Nephron progenitor cell (in vitro differentiated cells): Measurements from ENCODE around the gene DNAJB6.

ENCODE experiments used
- DNase-seq: peaks from one replicate; pipeline ENCODE4 v3.0.0; 2021
- H3K27ac Mint-ChIP-seq: 2 replicates; pipeline ENCODE4 v1.8.0; 2021; ENCODE audit warnings: mild to moderate bottlenecking, moderate library complexity, mixed read lengths
- H3K27me3 Mint-ChIP-seq: 2 replicates; pipeline ENCODE4 v1.8.0; 2021; ENCODE audit warnings: mild to moderate bottlenecking, low read depth, mixed read lengths; ENCODE audit not compliant: poor library complexity
- H3K36me3 Mint-ChIP-seq: 2 replicates; pipeline ENCODE4 v1.8.0; 2021; ENCODE audit warnings: low read depth, mixed read lengths
- H3K4me1 Mint-ChIP-seq: 2 replicates; pipeline ENCODE4 v1.8.0; 2021; ENCODE audit warnings: mixed read lengths
- H3K4me3 Mint-ChIP-seq: 2 replicates; pipeline ENCODE4 v1.8.0; 2021; ENCODE audit warnings: mild to moderate bottlenecking, moderate library complexity, mixed read lengths
- H3K9me3 Mint-ChIP-seq: 2 replicates; pipeline ENCODE4 v1.8.0; 2021; ENCODE audit warnings: mild to moderate bottlenecking, moderate library complexity, mixed read lengths
- TF ChIP-seq, protein P1 (sequence below): fragments of 200-600 bp; sonication (generic); IDR thresholded peaks from 2 replicates; pipeline ENCODE4 v1.5.0; 2021; ENCODE audit warnings: antibody characterized with exemption

DNAJB6 gene

DNA sequence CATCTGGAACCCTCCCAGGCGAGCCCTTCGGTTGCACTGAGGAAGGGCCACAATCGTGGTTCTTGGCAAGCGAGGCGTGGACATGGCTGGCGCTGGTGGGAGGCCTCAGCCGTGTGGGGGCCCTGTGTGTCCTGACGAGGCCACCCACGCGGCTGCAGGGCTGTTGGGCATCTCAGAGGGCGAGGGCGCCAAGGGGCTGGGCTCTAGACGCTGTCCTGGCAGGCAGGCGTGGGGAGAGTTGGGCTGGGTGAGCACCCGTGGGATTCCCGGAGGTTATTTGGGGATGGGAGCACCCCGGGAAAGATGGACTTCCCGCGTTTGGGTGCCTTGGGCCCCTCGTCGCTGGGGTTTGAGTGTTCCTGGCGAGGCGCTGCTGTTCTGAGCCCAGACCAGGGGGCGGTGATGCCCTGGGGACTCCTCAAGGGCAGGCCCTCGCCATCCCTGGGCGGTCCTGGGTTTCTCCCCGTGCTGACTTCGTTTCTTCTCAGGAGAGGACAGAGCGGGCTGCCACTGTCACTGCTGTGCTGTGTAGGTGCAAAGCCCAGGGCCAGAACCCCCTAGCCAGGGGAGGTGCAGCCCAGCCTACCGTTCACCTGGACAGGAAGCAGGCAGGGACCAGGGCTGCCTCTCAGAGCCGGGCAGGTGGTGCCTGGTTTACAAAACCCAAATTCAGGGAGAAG is 87.2 kb downstream of the DNAJB6 start:
- H3K36me3 Mint-ChIP-seq = peaks cover 7% of the 10 kb centered on the region
- no peak for DNase-seq
- TF ChIP-seq, protein P1, sequence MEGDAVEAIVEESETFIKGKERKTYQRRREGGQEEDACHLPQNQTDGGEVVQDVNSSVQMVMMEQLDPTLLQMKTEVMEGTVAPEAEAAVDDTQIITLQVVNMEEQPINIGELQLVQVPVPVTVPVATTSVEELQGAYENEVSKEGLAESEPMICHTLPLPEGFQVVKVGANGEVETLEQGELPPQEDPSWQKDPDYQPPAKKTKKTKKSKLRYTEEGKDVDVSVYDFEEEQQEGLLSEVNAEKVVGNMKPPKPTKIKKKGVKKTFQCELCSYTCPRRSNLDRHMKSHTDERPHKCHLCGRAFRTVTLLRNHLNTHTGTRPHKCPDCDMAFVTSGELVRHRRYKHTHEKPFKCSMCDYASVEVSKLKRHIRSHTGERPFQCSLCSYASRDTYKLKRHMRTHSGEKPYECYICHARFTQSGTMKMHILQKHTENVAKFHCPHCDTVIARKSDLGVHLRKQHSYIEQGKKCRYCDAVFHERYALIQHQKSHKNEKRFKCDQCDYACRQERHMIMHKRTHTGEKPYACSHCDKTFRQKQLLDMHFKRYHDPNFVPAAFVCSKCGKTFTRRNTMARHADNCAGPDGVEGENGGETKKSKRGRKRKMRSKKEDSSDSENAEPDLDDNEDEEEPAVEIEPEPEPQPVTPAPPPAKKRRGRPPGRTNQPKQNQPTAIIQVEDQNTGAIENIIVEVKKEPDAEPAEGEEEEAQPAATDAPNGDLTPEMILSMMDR = no peak
- H3K4me3 Mint-ChIP-seq = no peak overlapping the region
- H3K9me3 Mint-ChIP-seq = no peaks in the 10 kb centered on the region
- peaks cover 3% of the 10 kb centered on the region for H3K27me3 Mint-ChIP-seq
- no peak overlapping the region for H3K27ac Mint-ChIP-seq
- H3K4me1 Mint-ChIP-seq = peaks cover 10% of the 10 kb centered on the region

DNA sequence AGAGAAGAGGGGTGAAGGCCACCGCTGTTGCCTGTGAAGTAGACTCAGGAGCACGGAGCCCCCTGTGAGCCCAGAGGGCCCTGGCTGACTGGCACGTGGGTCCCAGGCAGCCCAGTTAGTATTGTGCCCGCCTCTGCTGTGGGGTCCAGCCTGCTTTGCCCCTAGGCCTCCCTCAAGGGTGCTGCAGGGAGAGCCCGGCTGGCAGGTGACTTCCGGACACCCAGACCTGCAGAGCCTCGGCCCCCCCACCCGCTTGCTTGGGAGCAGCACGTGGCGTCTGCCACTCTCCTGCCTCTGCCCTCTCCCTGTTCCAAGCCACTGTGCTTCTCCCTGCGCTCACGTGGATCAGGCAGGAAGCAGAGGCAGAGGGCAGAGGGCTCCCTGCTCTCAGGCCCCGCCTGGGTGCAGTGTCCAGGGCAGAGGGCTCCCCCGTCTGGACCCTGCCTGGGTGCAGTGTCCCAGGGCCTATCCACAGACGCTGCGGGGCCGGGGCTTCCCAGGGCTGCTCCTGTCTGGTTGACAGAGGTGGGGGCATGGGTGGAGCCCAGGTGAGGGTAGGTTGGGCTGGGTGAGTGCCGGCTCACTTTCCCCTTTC is 88.4 kb downstream of the DNAJB6 start:
- TF ChIP-seq, protein P1 = no peak
- Mint-ChIP-seq H3K27me3 (peaks cover 7% of the 10 kb centered on the region), H3K27ac (no peak overlapping the region), H3K9me3 (no peaks in the 10 kb centered on the region), H3K4me3 (no peak overlapping the region), H3K4me1 (peaks cover 10% of the 10 kb centered on the region), H3K36me3 (peaks cover 3% of the 10 kb centered on the region)
- no peak for DNase-seq

DNA sequence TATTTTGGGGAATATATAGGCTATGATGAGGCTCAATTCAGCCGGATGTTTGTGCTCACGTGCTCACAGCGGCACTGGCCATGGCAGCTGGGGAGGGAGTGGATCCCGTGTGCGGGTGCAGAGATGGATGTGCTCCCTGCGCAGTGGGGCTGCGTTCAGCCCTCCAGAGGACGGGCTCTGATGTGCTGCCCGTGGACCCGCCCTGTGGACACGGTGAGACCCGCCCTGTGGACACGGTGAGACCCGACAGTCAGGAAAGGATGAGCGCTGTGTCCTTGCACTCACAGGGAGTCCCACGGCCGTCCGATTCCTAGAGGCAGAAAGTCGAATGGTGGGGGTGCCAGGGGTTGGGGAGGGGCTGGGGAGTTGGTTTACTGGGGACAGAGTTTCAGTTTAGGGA is 89.0 kb downstream of the DNAJB6 start:
- Mint-ChIP-seq H3K36me3 (peaks cover under 1% of the 10 kb centered on the region), H3K27ac (no peak overlapping the region), H3K4me3 (no peak overlapping the region), H3K4me1 (peaks cover 10% of the 10 kb centered on the region), H3K9me3 (no peaks in the 10 kb centered on the region), H3K27me3 (peaks cover 7% of the 10 kb centered on the region)
- TF ChIP-seq, protein P1 = no peak
- no peak for DNase-seq

DNA sequence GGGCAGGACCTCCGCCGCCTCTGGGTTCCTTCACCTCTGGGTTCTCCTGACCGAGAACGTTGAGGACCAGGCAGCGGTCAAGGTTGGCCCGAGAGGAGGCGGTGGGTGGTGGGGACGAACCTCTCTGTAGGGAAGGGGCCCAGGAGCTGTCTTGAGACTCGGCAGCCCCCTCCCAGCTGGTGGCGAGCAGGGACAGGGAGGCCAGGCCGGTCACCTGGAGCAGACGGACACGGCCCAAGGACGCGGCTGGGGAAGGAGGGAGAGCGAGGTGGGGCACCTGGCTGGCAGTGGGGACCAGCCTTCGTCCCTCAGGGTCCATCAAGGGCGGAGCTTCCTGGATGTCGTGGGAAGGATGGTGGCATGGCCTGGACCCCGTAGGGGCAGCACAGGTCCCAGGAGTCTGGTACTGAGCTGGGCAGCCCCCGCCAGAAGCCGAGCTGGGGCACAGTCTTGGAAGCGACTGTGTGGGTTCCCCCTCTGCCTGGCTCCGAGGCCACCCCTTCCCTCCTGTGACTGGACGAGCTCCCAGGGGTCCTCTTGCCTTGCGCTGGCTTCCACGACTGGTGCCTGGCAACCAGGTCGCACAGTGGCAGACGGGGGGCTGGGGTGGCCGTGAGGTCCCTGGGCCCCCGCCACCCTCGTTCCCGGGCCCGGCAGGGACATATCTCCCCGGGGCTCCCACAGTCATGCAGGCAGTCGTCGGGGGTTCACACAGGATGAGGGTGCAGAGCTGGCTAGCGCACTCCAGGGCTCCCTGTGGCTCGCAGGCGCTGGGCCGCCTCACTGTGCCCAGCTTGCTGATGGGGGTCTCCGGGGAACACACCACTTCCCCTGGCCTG is 89.9 kb downstream of the DNAJB6 start:
- no peak for DNase-seq
- H3K27me3 Mint-ChIP-seq = peaks cover 9% of the 10 kb centered on the region
- no peak overlapping the region for H3K4me3 Mint-ChIP-seq
- no peak overlapping the region for H3K27ac Mint-ChIP-seq
- H3K9me3 Mint-ChIP-seq = no peaks in the 10 kb centered on the region
- TF ChIP-seq, protein P1 = no peak
- no peaks in the 10 kb centered on the region for H3K36me3 Mint-ChIP-seq
- H3K4me1 Mint-ChIP-seq = peaks cover 10% of the 10 kb centered on the region

DNA sequence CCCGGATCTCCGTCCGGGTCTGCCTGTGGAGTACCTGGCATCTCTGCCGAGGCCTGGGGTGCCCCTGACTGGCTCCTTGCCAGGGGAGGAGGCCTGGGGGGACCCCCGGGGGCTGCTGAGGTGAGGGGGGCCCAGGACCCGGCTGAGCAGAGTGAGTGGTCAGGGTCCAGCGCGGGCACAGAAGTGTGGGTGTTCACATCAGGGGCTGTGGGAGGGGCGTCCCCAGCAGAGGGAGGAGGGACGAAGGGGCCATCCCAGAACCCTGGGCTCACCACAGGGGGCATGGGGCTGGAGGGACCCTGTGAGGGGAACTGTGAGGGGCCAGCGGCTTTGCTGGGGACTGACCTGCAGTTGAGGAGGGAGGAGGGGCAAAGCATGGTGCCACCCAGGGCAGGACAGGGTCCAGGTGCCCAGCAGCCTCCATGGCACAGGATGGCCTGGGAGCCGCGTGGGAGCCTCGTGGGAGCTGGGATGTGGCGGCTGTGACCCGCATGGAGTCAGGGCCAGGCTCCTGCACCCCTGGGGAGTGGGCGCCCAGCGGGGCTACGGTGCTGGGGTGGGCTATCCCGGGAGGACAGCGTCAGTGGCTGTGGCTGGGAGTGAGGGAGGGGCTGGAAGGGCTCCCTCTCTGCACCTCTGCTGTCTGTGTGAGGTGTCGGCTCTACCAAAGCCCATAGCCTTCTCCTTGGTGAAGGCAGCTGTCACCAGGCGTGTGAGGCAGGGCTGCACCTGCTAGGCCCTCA is 91.2 kb downstream of the DNAJB6 start:
- Mint-ChIP-seq H3K4me3 (no peak overlapping the region), H3K36me3 (no peaks in the 10 kb centered on the region), H3K27ac (no peak overlapping the region), H3K9me3 (no peaks in the 10 kb centered on the region), H3K4me1 (peaks cover 16% of the 10 kb centered on the region), H3K27me3 (peaks cover 11% of the 10 kb centered on the region)
- no peak for DNase-seq
- TF ChIP-seq, protein P1 = no peak
